Measurements from ENCODE around the gene DNAH11. TPM values are rescaled to one million over a fixed set of nuclear protein-coding genes. Genes with fewer than 3 reads are reported as not detected.
"Not testable (repeated sequence)": the region's sequence is repeated elsewhere in the genome, so short reads cannot be mapped to it uniquely, and the experiment has no call there.

The DNAH11 gene
- total RNA-seq, 2 donors from 2014 or later: 0.02 to 9.9 TPM

GRCh38 chr7:21718391-21718790 lies 175.6 kb downstream of the DNAH11 start:
- no peak overlapping the region for H3K27ac Mint-ChIP-seq
- H3K36me3 Mint-ChIP-seq: no peaks in the 10 kb centered on the region
- H3K9me3 Mint-ChIP-seq: no peaks in the 10 kb centered on the region
- ATAC-seq (no peak), DNase-seq (ENCODE audit: low spot score in 2 of 2) (no peak)

DNA sequence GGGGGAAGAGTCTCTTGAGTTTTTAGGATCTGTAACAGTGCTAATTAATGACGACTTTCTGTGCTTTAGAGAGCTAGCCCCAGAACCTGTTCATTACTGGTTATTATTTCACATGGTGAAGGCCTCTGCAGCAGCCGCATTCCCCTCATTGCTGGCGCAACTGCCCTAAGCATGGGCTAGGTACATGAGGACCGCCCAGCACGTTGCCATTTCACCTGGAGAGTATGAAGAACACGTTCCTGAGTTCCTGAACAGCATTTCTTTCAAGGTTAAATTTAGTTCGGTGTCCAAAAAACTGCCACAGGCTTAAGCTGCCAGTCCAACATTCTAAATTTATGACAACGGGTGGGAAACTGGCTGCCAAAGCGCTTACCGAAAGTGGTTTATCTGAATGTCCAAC lies 177.0 kb downstream of the DNAH11 start:
- ATAC-seq (no peak), DNase-seq (ENCODE audit: low spot score in 2 of 2) (no peak)
- H3K9me3 Mint-ChIP-seq: no peaks in the 10 kb centered on the region
- H3K36me3 Mint-ChIP-seq: no peaks in the 10 kb centered on the region
- H3K27ac Mint-ChIP-seq: no peak overlapping the region

DNA sequence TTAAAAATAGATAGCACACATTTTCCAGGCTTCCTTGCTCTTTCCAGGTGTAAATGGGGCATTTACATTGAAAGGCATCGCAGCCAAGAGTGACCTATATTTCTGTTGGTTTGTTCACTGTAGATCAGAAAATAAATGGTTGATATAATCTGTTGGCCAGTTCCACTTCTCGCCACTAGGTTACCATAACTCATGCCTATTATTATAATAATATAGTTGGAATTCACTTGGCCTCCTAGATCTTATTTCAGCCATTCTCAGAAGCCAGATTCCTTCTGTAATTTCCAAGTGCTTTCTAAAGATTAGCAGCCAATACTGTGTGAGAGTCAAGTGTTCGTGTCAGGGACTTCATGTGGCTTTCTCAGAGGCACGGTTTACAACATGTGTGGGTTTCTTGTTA lies 179.5 kb downstream of the DNAH11 start:
- Mint-ChIP-seq H3K9me3 (no peaks in the 10 kb centered on the region), H3K36me3 (no peaks in the 10 kb centered on the region), H3K27ac (no peak overlapping the region)
- DNase-seq (ENCODE audit: low spot score in 2 of 2) (no peak), ATAC-seq (no peak)

DNA sequence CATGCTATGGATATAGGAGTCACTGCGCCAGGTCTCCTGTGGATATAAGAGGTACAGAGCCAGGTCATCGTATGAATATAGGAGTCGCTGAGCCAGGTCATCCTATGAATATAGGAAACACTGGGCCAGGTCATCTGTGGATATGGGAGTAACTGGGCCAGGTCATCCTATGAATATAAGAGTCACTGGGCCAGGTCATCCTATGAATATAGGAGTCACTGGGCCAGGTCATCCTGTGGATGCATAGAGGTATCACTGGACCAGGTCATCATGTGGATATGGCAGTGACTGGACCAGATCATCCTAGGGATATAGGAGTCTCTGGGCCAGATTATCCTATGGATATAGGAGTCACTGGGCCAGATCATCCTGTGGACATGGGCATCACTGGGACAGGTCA lies 181.7 kb downstream of the DNAH11 start:
- Mint-ChIP-seq H3K36me3 (no peaks in the 10 kb centered on the region), H3K27ac (no peak overlapping the region), H3K9me3 (no peaks in the 10 kb centered on the region)
- no peak for DNase-seq (ENCODE audit: low spot score in 2 of 2)
- no peak for ATAC-seq

GRCh38 chr7:21730399-21730798 lies 187.6 kb downstream of the DNAH11 start:
- H3K9me3 Mint-ChIP-seq: no peaks in the 10 kb centered on the region
- no peak for ATAC-seq
- H3K27ac Mint-ChIP-seq: no peak overlapping the region
- H3K36me3 Mint-ChIP-seq: no peaks in the 10 kb centered on the region
- DNase-seq (ENCODE audit: low spot score in 2 of 2): no peak

DNA sequence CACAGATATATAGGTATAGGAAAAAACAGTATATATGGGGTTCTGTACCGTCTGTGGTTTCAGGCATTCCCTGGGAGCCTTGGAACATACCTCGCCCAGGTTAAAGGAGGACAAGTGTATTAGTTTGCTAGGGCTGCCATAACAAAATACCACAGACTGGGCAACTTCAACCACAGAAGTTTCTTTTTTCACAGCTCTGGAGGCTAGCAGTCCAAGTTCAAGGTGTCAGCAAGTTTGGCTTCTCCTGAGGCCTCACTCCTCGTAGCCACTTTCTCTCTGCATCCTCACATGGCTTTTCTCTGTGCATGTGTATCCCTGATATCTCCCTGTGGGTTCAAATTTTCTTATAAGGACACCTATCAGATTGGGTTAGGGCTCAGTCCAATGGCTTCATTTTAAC lies 189.1 kb downstream of the DNAH11 start:
- no peaks in the 10 kb centered on the region for H3K9me3 Mint-ChIP-seq
- DNase-seq (ENCODE audit: low spot score in 2 of 2): no peak

GRCh38 chr7:21732956-21733355 lies 190.1 kb downstream of the DNAH11 start:
- H3K9me3 Mint-ChIP-seq; H3K36me3 Mint-ChIP-seq; DNase-seq (ENCODE audit: low spot score in 2 of 2); H3K27ac Mint-ChIP-seq; ATAC-seq: not testable (repeated sequence)

More for the DNA sequence above, 189.1 kb downstream of the DNAH11 start:
- H3K27ac Mint-ChIP-seq: no peak overlapping the region
- ATAC-seq: no peak
- no peaks in the 10 kb centered on the region for H3K36me3 Mint-ChIP-seq

- Mint-ChIP-seq H3K9me3 (no peaks in the 10 kb centered on the region), H3K27ac (no peak overlapping the region), H3K36me3 (no peaks in the 10 kb centered on the region)
- DNase-seq (ENCODE audit: low spot score in 2 of 2) (no peak), ATAC-seq (no peak)
Observed at GRCh38 chr7:21733837-21734236, 191.0 kb downstream of the DNAH11 start.

GRCh38 chr7:21743493-21743892 lies 200.7 kb downstream of the DNAH11 start:
- DNase-seq (ENCODE audit: low spot score in 2 of 2): no peak
- Mint-ChIP-seq H3K9me3 (no peaks in the 10 kb centered on the region), H3K27ac (no peak overlapping the region), H3K36me3 (no peaks in the 10 kb centered on the region)
- no peak for ATAC-seq

DNA sequence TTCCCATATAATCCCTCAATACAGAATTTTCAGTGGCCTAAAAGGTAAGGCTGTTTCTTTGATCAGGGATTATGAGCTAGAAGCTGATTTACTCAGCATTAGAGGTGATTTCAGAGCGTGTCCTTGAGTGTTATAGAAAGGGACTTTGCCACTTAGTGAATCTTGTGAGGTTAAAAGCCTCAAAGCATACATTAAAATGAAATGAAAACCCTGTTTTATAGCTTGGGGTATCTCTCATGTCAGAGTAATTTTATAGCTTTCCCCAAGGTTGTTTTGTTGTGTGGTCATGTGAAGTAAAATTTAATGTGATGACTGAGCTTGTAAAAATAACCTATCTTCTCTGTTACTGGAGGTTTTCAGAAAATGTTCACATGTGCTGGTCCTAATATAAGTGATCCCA lies 204.1 kb downstream of the DNAH11 start:
- Mint-ChIP-seq H3K27ac (no peak overlapping the region), H3K36me3 (no peaks in the 10 kb centered on the region), H3K9me3 (no peaks in the 10 kb centered on the region)
- ATAC-seq (no peak), DNase-seq (ENCODE audit: low spot score in 2 of 2) (no peak)

GRCh38 chr7:21747806-21748205 lies 205.0 kb downstream of the DNAH11 start:
- H3K27ac Mint-ChIP-seq: no peak overlapping the region
- no peaks in the 10 kb centered on the region for H3K9me3 Mint-ChIP-seq
- no peaks in the 10 kb centered on the region for H3K36me3 Mint-ChIP-seq
- ATAC-seq: no peak
- no peak for DNase-seq (ENCODE audit: low spot score in 2 of 2)

- no peaks in the 10 kb centered on the region for H3K36me3 Mint-ChIP-seq
- ATAC-seq: no peak
- DNase-seq (ENCODE audit: low spot score in 2 of 2): no peak
Observed at GRCh38 chr7:21749378-21749777, 206.5 kb downstream of the DNAH11 start.

GRCh38 chr7:21753071-21753470 lies 210.2 kb downstream of the DNAH11 start:
- Mint-ChIP-seq H3K36me3 (no peaks in the 10 kb centered on the region), H3K27ac (no peak overlapping the region), H3K9me3 (no peaks in the 10 kb centered on the region)
- DNase-seq (ENCODE audit: low spot score in 2 of 2) (no peak), ATAC-seq (no peak)

More at GRCh38 chr7:21749378-21749777, 206.5 kb downstream of the DNAH11 start:
- Mint-ChIP-seq H3K27ac (no peak overlapping the region), H3K9me3 (no peaks in the 10 kb centered on the region)

DNA sequence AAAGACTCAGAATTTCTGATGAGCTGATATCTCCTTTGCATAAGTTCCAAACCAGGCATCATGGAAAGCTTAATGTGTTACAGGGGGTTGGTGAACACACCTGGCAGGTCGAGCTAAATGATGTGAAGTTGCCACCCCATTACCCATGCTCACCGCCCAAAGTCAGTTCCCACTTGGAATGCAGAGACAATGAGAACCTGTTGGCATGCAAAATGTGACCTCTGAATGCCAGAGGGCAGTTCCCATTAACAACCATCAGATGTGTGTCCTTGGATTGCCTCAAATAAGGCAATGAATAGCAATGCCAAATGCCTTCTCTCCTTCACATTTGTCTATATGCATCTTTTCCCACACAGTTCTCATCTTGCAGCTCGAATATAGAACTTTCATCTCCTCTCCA lies 212.1 kb downstream of the DNAH11 start:
- no peaks in the 10 kb centered on the region for H3K36me3 Mint-ChIP-seq
- ATAC-seq: no peak
- no peak for DNase-seq (ENCODE audit: low spot score in 2 of 2)
- no peak overlapping the region for H3K27ac Mint-ChIP-seq
- no peaks in the 10 kb centered on the region for H3K9me3 Mint-ChIP-seq

DNA sequence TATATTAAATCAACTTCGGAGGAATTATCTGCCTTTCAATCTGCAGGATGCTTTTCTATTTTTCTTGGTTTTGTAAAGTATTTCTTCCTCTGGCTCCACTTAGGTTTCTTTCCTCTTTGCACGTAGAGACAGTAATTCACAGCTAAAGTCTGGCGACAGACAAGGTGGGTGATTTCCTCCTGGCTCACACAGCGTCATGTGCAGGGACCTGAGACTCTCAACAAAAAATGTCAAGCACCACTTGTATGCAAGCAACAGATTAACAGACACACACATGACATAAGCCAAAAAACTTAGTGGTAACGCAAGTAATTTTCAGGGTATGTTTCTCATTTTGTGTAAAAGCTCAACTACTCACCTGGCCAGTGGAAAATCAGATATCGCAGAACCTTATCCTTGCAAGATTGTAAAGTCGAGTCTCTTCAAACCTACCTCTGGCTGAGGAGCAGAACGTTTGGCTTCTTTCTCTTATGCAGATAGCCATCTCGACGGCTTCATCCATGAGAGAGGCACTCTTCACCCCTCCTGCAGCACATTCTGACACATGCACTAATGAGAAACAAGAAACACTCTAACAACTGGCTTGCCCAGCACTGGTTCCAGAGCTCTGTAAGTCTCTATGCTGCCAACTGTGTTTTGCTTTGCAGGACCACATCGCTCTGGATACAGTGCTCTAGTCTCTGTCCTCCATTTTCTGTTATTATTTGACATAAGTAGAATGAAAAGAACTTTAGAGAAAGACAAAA lies 214.9 kb downstream of the DNAH11 start:
- H3K27ac Mint-ChIP-seq: no peak overlapping the region
- ATAC-seq (no peak), DNase-seq (ENCODE audit: low spot score in 2 of 2) (no peak)
- H3K36me3 Mint-ChIP-seq: no peaks in the 10 kb centered on the region
- no peaks in the 10 kb centered on the region for H3K9me3 Mint-ChIP-seq

- DNase-seq (ENCODE audit: low spot score in 2 of 2) (no peak), ATAC-seq (no peak)
- Mint-ChIP-seq H3K9me3 (no peaks in the 10 kb centered on the region), H3K27ac (no peak overlapping the region), H3K36me3 (no peaks in the 10 kb centered on the region)
Observed at GRCh38 chr7:21758286-21758685, 215.4 kb downstream of the DNAH11 start.

DNA sequence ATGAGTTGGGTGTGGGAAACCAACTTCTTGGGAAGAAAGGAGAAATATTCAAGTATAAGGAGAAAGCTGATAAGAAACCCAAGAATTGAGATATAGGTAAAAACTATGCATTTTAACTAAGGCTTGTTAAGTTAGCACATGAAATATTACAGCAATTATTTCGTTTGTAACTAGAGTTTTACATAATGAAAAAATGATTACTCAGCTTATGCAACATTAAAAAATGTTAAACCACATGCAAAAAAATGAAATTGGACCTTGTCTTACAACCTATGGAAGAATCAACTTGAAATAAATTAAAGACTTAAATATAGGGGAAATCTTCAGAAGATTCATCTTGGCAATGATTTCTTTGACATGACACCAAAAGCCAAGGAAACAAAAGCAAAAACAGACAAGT lies 219.6 kb downstream of the DNAH11 start:
- no peaks in the 10 kb centered on the region for H3K9me3 Mint-ChIP-seq
- no peak for DNase-seq (ENCODE audit: low spot score in 2 of 2)
- no peak overlapping the region for H3K27ac Mint-ChIP-seq
- H3K36me3 Mint-ChIP-seq: no peaks in the 10 kb centered on the region
- no peak for ATAC-seq

DNA sequence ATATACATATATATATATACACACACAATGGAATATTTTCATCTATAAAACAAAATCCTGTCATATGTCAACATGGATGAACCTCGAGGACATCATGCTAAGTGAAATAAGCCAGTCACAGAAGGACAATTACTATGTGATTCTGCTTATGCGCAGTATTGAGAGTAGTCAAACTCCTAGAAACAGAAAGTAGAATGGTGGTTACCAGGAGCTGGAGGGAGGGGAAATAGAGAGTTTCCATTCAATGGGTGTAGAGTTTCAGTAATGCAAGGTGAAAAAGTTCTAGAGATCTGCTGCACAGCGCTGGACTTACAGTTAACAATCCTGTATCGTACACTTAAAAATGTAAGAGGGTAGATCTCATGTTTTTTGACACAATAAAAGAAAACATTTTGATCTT lies 221.0 kb downstream of the DNAH11 start:
- peak in 1 of 2 donors; percentile 68 for ATAC-seq

More for the DNA sequence above, 221.0 kb downstream of the DNAH11 start:
- Mint-ChIP-seq H3K27ac (no peak overlapping the region), H3K36me3 (no peaks in the 10 kb centered on the region), H3K9me3 (no peaks in the 10 kb centered on the region)
- DNase-seq (ENCODE audit: low spot score in 2 of 2): no peak

Measured in activated naive CD4-positive, alpha-beta T cell treated with anti-CD3 and anti-CD28 coated beads, Interleukin-2, amount 50 U/mL, for 72 hours (primary cell).